Measurements from ENCODE around the gene CCDC126. TPM values are rescaled to one million over a fixed set of nuclear protein-coding genes. Genes with fewer than 3 reads are reported as not detected.

The CCDC126 gene
- total and polyA plus RNA-seq, 2 of the 8 experiments (the other 6 are each of a cell fraction or from before 2014, with no cell fraction given) = 1.4 to 5.3 TPM

DNA sequence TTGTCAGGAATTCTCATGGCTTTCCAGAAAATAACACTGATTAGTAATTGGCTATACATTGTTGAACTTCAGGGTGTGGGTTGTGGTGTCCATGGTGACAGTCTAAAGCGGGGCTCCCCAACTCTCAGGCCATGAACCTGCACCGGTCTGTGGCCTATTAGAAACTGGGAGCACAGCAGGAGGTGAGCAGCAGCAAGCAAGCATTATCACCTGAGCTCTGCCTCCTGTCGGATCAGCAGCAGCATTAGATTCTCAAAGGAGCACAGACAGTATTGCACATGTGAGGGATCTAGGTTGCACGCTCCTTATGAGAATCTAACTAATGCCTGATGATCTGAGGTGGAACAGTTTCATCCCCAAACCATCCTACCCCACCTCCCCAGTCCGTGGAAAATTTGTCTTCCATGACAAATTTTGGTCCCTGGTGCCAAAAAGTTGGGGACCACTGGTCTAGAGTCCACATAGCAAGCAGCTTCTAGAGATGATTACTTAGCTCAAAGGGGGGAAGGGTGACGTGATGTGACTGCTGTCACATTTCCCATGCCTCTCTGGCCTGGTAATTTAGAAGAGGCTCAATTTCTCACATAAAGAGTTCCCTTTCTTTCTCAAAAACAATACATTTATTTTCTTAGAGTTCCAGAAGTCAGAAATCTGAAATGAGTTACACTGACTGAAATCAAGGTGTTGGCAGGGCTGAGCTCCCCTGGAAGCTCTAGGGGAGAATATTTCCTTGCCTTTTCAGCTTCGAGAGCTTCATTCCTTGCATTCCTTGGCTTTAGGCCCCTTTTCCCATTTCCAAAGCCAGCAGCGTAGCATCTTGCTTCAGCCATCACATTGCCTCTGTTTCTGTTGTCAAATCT, 65.2 kb downstream of the CCDC126 start (continued):
- TF ChIP-seq KDM5A (IDR thresholded peaks at IDR 0.05; ENCODE audit: low read length) (no peak), CBX8 (IDR thresholded peaks at IDR 0.05; ENCODE audit: borderline replicate concordance, low read depth, low read length) (no peak), CHD1 (IDR thresholded peaks at IDR 0.05; ENCODE audit: low read depth, low read length) (no peak), KDM4A (IDR thresholded peaks at IDR 0.05; ENCODE audit: low read depth, low read length, severe bottlenecking) (no peak), YY1 (IDR thresholded peaks at IDR 0.05; ENCODE audit: low read depth, low read length) (no peak), EGR1 (IDR thresholded peaks at IDR 0.05; ENCODE audit: borderline replicate concordance, low read depth, low read length) (no peak), POLR2AphosphoS5 (IDR thresholded peaks at IDR 0.05; ENCODE audit: low read depth, low read length) (no peak), RNF2 (IDR thresholded peaks at IDR 0.05; ENCODE audit: borderline replicate concordance, low read depth, low read length, missing control alignments, poor library complexity, severe bottlenecking) (no peak), GTF2F1 (IDR thresholded peaks at IDR 0.05; ENCODE audit: borderline replicate concordance, low read depth, low read length) (no peak), HDAC6 (IDR thresholded peaks at IDR 0.05; ENCODE audit: low read depth, low read length) (no peak), JUN (IDR thresholded peaks at IDR 0.05; ENCODE audit: low read depth, low read length) (no peak), NRF1 (IDR thresholded peaks at IDR 0.05; ENCODE audit: low read depth, low read length) (no peak), EZH2 (IDR thresholded peaks at IDR 0.05; ENCODE audit: low read depth, low read length, severe bottlenecking) (no peak), KDM1A (IDR thresholded peaks at IDR 0.05; ENCODE audit: borderline replicate concordance, low read length) (no peak), ZNF274 (IDR thresholded peaks at IDR 0.05; ENCODE audit: borderline replicate concordance, extremely low read depth, low read length) (no peak), RBBP5 (IDR thresholded peaks at IDR 0.05; ENCODE audit: borderline replicate concordance, low read depth, low read length) (peak; percentile 59; the same call in 1 of the 2 replicates), SP1 (IDR thresholded peaks at IDR 0.05; ENCODE audit: low read depth, low read length) (peak; percentile 71), TEAD4 (IDR thresholded peaks at IDR 0.05; ENCODE audit: low read depth, low read length) (peak; percentile 95)
- TF ChIP-seq, protein P1, sequence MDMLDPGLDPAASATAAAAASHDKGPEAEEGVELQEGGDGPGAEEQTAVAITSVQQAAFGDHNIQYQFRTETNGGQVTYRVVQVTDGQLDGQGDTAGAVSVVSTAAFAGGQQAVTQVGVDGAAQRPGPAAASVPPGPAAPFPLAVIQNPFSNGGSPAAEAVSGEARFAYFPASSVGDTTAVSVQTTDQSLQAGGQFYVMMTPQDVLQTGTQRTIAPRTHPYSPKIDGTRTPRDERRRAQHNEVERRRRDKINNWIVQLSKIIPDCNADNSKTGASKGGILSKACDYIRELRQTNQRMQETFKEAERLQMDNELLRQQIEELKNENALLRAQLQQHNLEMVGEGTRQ (IDR thresholded peaks at IDR 0.05; ENCODE audit: low read length) = no peak
- TF ChIP-seq, protein P2, sequence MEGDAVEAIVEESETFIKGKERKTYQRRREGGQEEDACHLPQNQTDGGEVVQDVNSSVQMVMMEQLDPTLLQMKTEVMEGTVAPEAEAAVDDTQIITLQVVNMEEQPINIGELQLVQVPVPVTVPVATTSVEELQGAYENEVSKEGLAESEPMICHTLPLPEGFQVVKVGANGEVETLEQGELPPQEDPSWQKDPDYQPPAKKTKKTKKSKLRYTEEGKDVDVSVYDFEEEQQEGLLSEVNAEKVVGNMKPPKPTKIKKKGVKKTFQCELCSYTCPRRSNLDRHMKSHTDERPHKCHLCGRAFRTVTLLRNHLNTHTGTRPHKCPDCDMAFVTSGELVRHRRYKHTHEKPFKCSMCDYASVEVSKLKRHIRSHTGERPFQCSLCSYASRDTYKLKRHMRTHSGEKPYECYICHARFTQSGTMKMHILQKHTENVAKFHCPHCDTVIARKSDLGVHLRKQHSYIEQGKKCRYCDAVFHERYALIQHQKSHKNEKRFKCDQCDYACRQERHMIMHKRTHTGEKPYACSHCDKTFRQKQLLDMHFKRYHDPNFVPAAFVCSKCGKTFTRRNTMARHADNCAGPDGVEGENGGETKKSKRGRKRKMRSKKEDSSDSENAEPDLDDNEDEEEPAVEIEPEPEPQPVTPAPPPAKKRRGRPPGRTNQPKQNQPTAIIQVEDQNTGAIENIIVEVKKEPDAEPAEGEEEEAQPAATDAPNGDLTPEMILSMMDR (IDR thresholded peaks at IDR 0.05; ENCODE audit: control extremely low read depth in 1 of 3, insufficient read depth in 1 of 3, low read depth in 1 of 3, low read length in 3 of 3) = peak in 2 of 3 experiments; percentile 5 to 25; a peak in 2 of 4 replicates
